Epithelial cell of esophagus (primary cell): ENCODE measurements around the gene CCNY.

Experiments used
- DNase-seq: peaks from one replicate; pipeline ENCODE4 v3.0.0; 2010; ENCODE audit warnings: low read depth
- H3K4me3 ChIP-seq: 2 replicates; pipeline ENCODE4 v1.5.1; 2011; ENCODE audit warnings: mild to moderate bottlenecking, low read length, control low read depth
- CTCF ChIP-seq: IDR thresholded peaks from 2 replicates; pipeline ENCODE4 v1.5.1; 2011; ENCODE audit warnings: low read depth, mild to moderate bottlenecking, low read length, control low read depth, inconsistent platforms; ENCODE audit not compliant: insufficient read depth; ENCODE audit errors: missing control alignments

CCNY gene

GRCh38 chr10:35564341-35564968 is 228.1 kb downstream of the CCNY start:
- no peak for DNase-seq
- H3K4me3 ChIP-seq: no peak overlapping the region
- no peak for TF ChIP-seq CTCF

GRCh38 chr10:35565602-35566081 is 229.3 kb downstream of the CCNY start:
- no peak for TF ChIP-seq CTCF
- no peak for DNase-seq
- H3K4me3 ChIP-seq: no peak overlapping the region

GRCh38 chr10:35567951-35568350 is 231.6 kb downstream of the CCNY start:
- TF ChIP-seq CTCF: no peak
- H3K4me3 ChIP-seq: no peak overlapping the region
- DNase-seq: no peak

GRCh38 chr10:35568483-35569015 is 232.2 kb downstream of the CCNY start:
- DNase-seq: no peak
- H3K4me3 ChIP-seq: no peak overlapping the region
- TF ChIP-seq CTCF: no peak

GRCh38 chr10:35569111-35569707 is 232.9 kb downstream of the CCNY start:
- H3K4me3 ChIP-seq: no peak overlapping the region
- no peak for DNase-seq
- no peak for TF ChIP-seq CTCF

- TF ChIP-seq CTCF: no peak
These were observed 233.5 kb downstream of the CCNY start for GRCh38 chr10:35569836-35570235.

GRCh38 chr10:35570397-35570796 is 234.1 kb downstream of the CCNY start:
- no peak for DNase-seq
- H3K4me3 ChIP-seq: no peak overlapping the region
- TF ChIP-seq CTCF: no peak

More at GRCh38 chr10:35569836-35570235, 233.5 kb downstream of the CCNY start:
- DNase-seq: no peak
- H3K4me3 ChIP-seq: no peak overlapping the region
